ENCODE data around the gene SOAT2. TPM values are rescaled to one million over a fixed set of nuclear protein-coding genes. Genes with fewer than 3 reads are reported as not detected.

SOAT2 gene
- polyA plus RNA-seq, 3 donors = 1.2 to 1.6 (median 1.4) TPM

DNA sequence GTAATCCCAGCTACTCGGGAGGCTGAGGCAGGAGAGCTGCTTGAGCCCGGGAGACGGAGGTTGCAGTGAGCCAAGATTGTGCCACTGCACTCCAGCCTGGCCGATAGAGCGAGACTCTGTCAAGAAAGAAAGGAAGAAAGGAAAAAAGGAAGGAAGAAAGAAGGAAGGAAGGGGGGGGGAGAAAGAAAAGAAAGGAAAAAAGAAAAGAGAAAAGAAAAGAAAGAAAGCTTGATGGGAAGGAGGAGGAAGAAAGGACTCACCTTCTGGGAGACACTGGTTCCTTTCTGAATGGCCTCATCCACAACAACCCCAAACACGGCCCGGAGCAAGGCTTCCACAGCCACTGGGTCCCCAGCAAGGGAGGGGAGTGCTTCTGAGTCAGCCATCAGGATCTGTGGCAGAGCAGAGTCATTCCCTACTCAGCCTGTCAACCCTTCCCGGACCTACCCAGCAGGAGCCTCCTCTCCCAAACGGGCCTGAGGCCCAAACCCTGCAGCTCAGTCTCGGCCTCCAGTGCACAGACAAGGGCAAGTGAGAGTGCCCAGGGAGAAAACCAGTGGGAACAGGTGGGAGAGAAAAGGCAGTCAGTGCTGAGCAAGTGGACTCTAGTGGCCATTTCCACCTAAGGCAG, 69.9 kb downstream of the SOAT2 start:
- no peak for DNase-seq (ENCODE audit: low read depth in 3 of 3, low spot score in 2 of 3)

Other genes starting within 250 kb of the SOAT2 start
- gene KRT8, start 198.4 kb upstream of the SOAT2 start, polyA plus RNA-seq (ENCODE audit: insufficient read length in 3 of 3) = 100 to 1,000 TPM; 214 to 309 (median 270) TPM
- 100 to 1,000 TPM; 155 to 179 (median 172) TPM for gene KRT18, start 154.4 kb upstream of the SOAT2 start, polyA plus RNA-seq (ENCODE audit: insufficient read length in 3 of 3)
- gene EIF4B, start 97.0 kb upstream of the SOAT2 start, polyA plus RNA-seq (ENCODE audit: insufficient read length in 3 of 3) = 100 to 1,000 TPM; 526 to 581 (median 533) TPM
- gene TNS2, start 53.4 kb upstream of the SOAT2 start, polyA plus RNA-seq (ENCODE audit: insufficient read length in 3 of 3) = 10 to 100 TPM; 66.1 to 78.2 (median 76.8) TPM
- 10 to 100 TPM; 17.1 to 19.2 (median 18.0) TPM for gene SPRYD3, start 24.1 kb upstream of the SOAT2 start, polyA plus RNA-seq (ENCODE audit: insufficient read length in 3 of 3)
- gene IGFBP6, start 5.8 kb upstream of the SOAT2 start, polyA plus RNA-seq (ENCODE audit: insufficient read length in 3 of 3) = 10 to 100 TPM; 12.2 to 12.8 (median 12.4) TPM
- 10 to 100 TPM; 75.1 to 81.8 (median 78.8) TPM for gene ZNF740, start 77.2 kb downstream of the SOAT2 start, polyA plus RNA-seq (ENCODE audit: insufficient read length in 3 of 3)
- gene CSAD, start 77.4 kb downstream of the SOAT2 start, polyA plus RNA-seq (ENCODE audit: insufficient read length in 3 of 3) = 10 to 100 TPM; 28.9 to 34.0 (median 31.1) TPM
- gene ITGB7, start 103.8 kb downstream of the SOAT2 start, polyA plus RNA-seq (ENCODE audit: insufficient read length in 3 of 3) = 1 to 10 TPM in 1 of 3 donors, under 1 TPM in 2; 0.88 to 1.3 (median 0.96) TPM
- gene RARG, start 128.7 kb downstream of the SOAT2 start, polyA plus RNA-seq (ENCODE audit: insufficient read length in 3 of 3) = 10 to 100 TPM; 28.1 to 33.5 (median 32.3) TPM
- 1 to 10 TPM; 8.0 to 9.4 (median 9.4) TPM for gene ESPL1, start 164.8 kb downstream of the SOAT2 start, polyA plus RNA-seq (ENCODE audit: insufficient read length in 3 of 3)
- 100 to 1,000 TPM; 817 to 897 (median 885) TPM for gene PFDN5, start 192.1 kb downstream of the SOAT2 start, polyA plus RNA-seq (ENCODE audit: insufficient read length in 3 of 3)
- 10 to 100 TPM; 47.2 to 53.6 (median 48.8) TPM for gene MYG1, start 196.2 kb downstream of the SOAT2 start, polyA plus RNA-seq (ENCODE audit: insufficient read length in 3 of 3)
- gene AAAS, start 218.1 kb downstream of the SOAT2 start, polyA plus RNA-seq (ENCODE audit: insufficient read length in 3 of 3) = 10 to 100 TPM; 69.0 to 85.4 (median 72.3) TPM
- under 1 TPM; 0.10 to 0.32 (median 0.16) TPM for gene SP7, start 232.9 kb downstream of the SOAT2 start, polyA plus RNA-seq (ENCODE audit: insufficient read length in 3 of 3)

All from right renal cortex interstitium (tissue), 3 donors.